AG10803 (cell line): ENCODE results near the gene TMEM140.

Source experiments
- DNase-seq: peaks from one replicate; pipeline ENCODE4 v3.0.0; 2010; ENCODE audit warnings: low read depth
- H3K4me3 ChIP-seq: 2 replicates; pipeline ENCODE4 v1.5.1; 2011; ENCODE audit warnings: mild to moderate bottlenecking, low read length, control low read depth
- CTCF ChIP-seq: conservative IDR thresholded peaks from 2 replicates; pipeline ENCODE4 v1.5.1; 2011; ENCODE audit warnings: mild to moderate bottlenecking, low read length, control low read depth, inconsistent platforms

TMEM140 gene

GRCh38 chr7:135175931-135176330, 28.1 kb downstream of the TMEM140 start:
- no peak for DNase-seq
- H3K4me3 ChIP-seq, result no peak overlapping the region
- TF ChIP-seq CTCF, result no peak

- H3K4me3 ChIP-seq, result no peak overlapping the region
- TF ChIP-seq CTCF, result no peak
- DNase-seq, result no peak
Measured at GRCh38 chr7:135177028-135177696, 29.3 kb downstream of the TMEM140 start.

DNA sequence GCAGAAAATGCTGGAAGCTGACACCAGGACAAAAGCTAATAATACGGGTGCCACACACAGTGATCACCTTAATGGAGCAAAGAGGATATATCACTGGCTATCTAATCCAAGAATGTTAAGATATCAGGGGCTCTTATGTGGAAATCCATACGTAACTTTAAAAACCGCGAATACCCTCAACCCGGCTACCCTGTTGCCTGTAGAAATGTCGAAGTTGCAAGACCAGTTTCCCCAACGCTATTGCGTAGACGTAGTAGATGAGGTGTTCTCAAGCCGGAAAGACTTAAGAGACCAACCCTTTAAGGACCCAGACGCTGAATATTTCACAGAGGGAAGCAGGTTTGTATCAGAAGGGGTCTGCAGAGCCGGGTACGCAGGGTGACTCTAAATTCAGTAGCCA, 30.5 kb downstream of the TMEM140 start:
- DNase-seq, result no peak
- no peak overlapping the region for H3K4me3 ChIP-seq
- no peak for TF ChIP-seq CTCF

- no peak for DNase-seq
- TF ChIP-seq CTCF, result no peak
- no peak overlapping the region for H3K4me3 ChIP-seq
Measured at GRCh38 chr7:135179321-135179925, 31.6 kb downstream of the TMEM140 start.

GRCh38 chr7:135180122-135180521, 32.2 kb downstream of the TMEM140 start:
- TF ChIP-seq CTCF, result no peak
- H3K4me3 ChIP-seq, result no peak overlapping the region
- DNase-seq, result no peak

DNA sequence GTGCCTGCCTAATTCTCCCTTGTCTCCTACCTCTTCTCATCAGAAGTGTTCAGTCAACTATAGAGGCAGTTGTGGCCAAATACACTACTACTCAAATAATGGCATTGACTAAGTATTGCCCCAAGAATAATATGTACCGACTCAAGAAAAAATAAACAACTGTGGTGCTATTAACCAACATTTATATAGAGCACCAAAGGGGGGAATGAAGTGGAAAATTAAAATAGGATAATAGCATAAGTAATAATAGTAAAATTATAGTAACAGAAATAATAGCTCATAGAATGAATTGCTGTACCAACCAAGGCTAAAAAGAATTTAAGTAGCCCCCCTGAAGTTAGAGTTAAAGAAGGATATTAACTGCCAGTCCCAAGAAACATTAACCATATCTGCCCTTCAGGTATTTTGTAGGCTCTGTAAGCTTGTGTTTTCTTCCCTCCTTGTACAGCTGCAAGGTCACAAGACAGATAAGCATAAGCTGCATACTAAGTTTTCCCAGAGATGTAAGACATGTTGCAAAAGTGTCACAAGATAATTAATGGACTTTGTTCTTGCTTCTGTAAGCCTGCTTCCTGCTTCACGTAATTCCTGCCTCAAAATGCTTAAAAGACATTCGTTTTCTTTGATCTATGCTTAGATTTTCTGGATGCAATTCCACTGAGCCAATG, 33.5 kb downstream of the TMEM140 start:
- TF ChIP-seq CTCF, result no peak
- no peak for DNase-seq
- H3K4me3 ChIP-seq, result no peak overlapping the region
